H7 (cell line): ENCODE data around the gene FBXO9. TPM values are rescaled to one million over a fixed set of nuclear protein-coding genes. Genes with fewer than 3 reads are reported as not detected.
A peak's percentile ranks its signal among the peaks of the same experiment; 100 is the strongest.

ENCODE experiments used
- DNase-seq: peaks from one replicate; pipeline ENCODE4 v3.0.0; 2012
- H3K27me3 ChIP-seq: 2 replicates; pipeline ENCODE4 v1.6.0; 2011; ENCODE audit warnings: mild to moderate bottlenecking, low read length; ENCODE audit not compliant: control insufficient read depth, insufficient read depth
- H3K36me3 ChIP-seq: replicated peaks from 2 replicates; pipeline ENCODE4 v1.5.1; 2011; ENCODE audit warnings: low read length; ENCODE audit not compliant: control insufficient read depth, insufficient read depth
- H3K4me3 ChIP-seq: 2 replicates; pipeline ENCODE4 v1.5.1; 2011; ENCODE audit warnings: low read depth, mild to moderate bottlenecking, control low read depth, low read length, moderate library complexity; ENCODE audit not compliant: insufficient read depth
- total RNA-seq: library from RNA; depleted of rRNA; stranded (reverse); fragments of >200 nt; shearing (Covaris generic); gene quantifications from 2 replicates; pipeline ENCODE4 v1.2.3, GENCODE V29; 2014

FBXO9 gene
- total RNA-seq, 1 experiment from 2014 or later: 21.8 TPM

DNA sequence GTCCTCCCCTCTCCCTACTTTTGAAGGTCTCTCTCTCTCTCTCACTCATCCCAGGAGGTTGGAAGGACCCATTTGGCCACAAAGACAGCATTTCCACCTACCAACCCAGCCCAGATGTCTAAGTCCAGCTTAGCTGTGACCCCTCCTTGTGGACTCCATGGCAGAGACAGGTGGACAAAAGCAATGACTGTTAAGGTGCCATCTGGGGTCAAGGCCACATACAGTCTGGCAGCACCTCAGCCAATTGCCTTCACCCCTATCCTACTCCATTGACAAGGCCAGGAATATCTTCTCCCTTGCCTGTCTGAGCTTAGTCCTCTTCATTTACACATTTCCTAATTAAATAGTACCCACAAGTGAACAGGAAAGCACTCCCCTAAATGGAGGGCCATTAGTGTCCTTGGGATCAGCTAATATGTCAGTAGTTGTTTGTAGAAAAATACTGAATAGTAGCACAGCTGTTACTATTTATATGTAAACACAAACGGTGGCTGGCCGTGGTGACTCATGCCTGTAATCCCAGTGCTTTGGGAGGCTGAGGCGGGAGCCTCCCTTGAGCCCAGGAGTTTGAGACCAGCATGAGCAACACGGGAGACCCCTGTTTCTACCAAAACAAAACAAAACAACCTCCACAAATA is 54.7 kb downstream of the FBXO9 start:
- Histone ChIP-seq H3K27me3 (no peaks in the 10 kb centered on the region), H3K4me3 (no peak overlapping the region), H3K36me3 (no peaks in the 10 kb centered on the region)
- peak; percentile 21 for DNase-seq

DNA sequence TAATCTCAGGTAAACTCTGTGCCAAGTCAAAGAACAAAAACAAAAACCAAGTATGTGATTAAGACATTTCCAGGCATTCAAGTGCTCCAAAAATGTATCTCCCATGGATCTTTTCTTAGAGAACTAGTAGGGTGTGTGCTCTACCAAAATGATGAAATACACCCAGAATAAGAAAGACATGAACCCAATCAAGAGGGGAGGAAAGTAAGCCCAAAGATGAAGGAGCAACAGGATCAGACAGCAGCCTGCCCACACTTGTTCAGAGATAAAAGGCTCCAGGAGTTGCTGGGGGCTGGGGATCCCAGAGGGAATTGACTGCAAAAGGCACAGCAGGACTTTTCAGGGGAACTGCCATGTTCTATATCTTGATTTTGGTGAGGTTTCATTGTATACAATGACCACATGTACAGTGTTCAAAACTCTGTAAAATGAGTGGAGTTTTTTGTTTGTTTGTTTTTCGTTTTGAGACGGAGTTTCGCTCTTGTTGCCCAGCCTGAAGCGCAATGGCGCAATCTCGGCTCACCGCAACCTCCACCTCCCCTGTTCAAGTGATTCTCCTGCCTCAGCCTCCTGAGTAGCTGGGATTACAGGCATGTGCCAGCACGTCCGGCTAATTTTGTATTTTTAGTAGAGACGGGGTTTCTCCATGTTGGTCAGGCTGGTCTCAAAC is 59.1 kb downstream of the FBXO9 start:
- H3K27me3 ChIP-seq: no peaks in the 10 kb centered on the region
- DNase-seq: no peak
- H3K36me3 ChIP-seq: no peaks in the 10 kb centered on the region
- H3K4me3 ChIP-seq: no peak overlapping the region

DNA sequence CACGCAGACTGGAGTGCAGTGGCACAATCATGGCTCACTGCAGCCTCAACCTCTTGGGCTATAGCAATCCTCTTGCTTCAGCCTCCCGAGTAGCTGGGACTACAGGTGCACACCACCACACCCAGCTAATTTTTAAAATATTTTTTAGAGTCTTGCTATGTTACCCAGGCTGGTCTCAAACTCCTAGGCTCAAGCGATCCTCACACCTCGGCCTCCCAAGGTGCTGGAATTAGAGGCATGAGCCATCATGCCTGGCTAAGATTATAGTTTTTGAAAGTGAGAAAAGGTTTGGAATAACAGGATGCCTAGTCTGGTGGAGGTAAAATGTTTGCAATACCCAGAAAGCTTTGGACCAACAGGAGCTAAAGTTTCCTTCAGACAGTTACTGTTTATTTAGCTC is 60.1 kb downstream of the FBXO9 start:
- DNase-seq: no peak
- Histone ChIP-seq H3K27me3 (no peaks in the 10 kb centered on the region), H3K36me3 (no peaks in the 10 kb centered on the region), H3K4me3 (no peak overlapping the region)

DNA sequence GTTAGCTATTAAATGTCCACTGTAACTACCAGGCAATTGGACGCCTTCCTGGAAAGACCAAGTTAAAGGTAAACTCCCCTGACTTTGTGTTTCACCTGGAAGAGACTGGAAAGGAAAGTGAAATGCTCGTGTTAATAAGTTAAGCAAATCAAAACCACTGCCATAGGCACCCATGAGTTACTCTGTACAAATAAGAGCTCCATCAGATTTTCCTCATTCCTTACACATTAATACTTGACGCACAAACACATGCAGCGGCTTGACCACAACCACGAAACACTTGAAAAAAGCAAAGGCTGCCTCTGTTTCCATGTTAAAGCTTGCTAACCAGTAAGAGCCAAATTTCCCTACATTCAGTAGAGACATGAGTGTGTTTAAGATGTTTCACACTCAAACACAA is 63.6 kb downstream of the FBXO9 start:
- Histone ChIP-seq H3K27me3 (no peaks in the 10 kb centered on the region), H3K4me3 (no peak overlapping the region), H3K36me3 (no peaks in the 10 kb centered on the region)
- DNase-seq: no peak

DNA sequence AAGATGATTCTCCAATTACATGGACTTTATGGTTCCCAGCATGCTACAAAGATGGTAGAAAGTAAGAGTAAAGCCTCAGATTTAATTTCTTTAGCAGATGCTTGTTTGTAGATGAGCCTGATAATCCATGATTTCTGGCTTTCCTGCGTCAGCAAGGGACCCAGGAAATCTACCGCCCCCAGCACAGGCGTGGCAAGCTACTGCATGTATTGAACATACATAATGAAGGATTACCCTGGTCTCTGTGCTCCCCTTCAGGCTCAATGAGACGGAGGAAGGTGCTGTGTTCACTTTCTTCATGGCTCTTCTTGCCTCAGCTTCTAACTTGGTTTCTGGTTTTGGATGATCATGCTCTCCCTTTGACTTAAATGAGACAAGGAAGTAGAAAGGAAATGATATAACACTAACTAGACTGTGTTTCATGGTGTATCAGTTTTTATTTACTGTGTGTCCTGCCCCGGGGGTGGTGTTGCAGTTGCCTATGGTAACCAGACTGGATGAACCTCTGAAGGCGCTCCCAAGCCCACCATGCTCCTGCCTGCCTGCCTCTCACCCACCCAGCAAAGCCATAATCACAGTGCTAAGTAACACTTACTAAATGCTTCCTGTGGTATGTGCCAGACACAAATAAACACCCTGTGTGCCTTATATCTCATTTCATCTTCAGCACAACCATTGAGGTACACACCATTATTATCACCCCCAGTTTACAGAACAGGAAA is 65.5 kb downstream of the FBXO9 start:
- H3K27me3 ChIP-seq: no peaks in the 10 kb centered on the region
- H3K36me3 ChIP-seq: no peaks in the 10 kb centered on the region
- no peak overlapping the region for H3K4me3 ChIP-seq
- no peak for DNase-seq

DNA sequence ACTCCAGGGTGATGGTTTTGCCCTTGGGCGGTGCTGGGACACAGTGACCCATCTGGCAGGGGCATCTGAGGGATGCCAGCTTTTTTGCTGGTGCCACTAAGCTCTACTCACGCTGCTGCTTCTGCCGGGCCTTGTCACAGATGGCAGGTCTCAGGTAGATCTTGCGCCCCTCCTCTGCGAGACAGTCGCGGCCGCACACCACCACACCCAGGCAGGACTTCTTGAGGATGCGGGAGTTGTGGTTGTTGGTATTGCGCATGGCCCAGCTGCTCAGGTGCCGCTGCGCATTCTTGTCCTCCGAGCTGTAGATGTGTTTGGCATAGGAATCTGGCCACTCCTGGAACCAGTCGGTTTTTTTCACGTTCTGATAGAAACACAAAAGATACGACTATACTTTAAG is 68.8 kb downstream of the FBXO9 start:
- no peaks in the 10 kb centered on the region for H3K27me3 ChIP-seq
- no peak for DNase-seq
- H3K36me3 ChIP-seq: no peaks in the 10 kb centered on the region

DNA sequence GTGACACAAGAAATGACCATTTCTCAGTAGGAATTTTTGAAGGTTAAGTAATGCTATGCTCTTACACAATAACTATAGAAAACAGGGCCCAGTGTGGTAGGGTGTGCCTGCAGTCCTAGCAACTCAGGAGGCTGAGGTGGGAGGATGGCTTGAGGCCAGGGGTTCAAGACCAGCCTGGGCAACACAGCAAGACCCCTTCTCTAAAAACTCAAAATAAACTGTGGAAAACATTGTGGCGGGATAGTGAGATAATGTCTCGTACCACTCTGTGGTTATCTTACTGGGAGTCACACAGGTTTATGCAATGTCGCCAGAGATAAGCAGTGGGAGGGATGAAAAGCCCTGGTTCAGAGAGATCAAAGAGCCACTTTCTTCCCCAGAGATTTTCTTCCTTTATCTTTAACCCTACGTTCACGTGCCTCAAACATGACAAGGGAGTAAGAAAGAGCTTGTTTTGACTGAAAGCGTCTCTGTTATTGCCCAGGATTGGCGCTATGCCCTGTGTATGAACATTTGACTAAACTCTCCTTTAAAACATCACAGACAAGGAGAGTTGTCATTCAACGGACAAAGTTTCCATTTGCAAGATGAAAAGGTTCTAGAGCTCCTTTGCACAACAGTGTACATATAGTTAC is 69.5 kb downstream of the FBXO9 start:
- H3K4me3 ChIP-seq: no peak overlapping the region
- H3K27me3 ChIP-seq: no peaks in the 10 kb centered on the region
- H3K36me3 ChIP-seq: no peaks in the 10 kb centered on the region
- DNase-seq: no peak

More for the DNA sequence above, 68.8 kb downstream of the FBXO9 start:
- H3K4me3 ChIP-seq: no peak overlapping the region

DNA sequence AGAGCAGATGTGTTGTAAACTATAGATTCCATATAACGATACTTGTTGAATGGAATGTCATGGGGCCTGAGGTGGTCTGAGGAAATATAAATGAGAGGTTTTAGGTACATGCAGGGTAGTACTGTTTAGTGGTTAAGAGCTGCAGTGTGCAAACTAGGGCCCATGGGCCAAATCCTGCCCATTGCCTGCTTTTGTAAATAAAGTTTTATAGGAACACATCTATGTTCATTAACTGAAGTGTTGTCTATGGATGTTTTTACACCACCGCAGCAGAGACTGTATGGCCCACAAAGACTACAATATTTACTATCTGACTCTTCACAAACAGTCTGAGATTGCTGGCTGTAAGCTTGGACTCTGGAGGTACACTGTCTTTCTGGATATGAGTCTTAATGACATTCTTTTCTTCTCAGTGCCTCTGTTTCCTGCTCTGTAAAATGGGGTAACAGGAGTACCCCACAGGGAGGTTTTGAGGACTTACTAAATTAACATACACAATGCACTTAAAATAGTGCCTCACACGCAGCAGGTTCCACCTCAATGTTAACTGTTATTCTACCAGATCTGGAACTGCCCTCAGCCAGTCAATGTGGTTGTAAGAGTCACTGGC is 70.9 kb downstream of the FBXO9 start:
- Histone ChIP-seq H3K4me3 (no peak overlapping the region), H3K27me3 (no peaks in the 10 kb centered on the region), H3K36me3 (no peaks in the 10 kb centered on the region)
- no peak for DNase-seq

DNA sequence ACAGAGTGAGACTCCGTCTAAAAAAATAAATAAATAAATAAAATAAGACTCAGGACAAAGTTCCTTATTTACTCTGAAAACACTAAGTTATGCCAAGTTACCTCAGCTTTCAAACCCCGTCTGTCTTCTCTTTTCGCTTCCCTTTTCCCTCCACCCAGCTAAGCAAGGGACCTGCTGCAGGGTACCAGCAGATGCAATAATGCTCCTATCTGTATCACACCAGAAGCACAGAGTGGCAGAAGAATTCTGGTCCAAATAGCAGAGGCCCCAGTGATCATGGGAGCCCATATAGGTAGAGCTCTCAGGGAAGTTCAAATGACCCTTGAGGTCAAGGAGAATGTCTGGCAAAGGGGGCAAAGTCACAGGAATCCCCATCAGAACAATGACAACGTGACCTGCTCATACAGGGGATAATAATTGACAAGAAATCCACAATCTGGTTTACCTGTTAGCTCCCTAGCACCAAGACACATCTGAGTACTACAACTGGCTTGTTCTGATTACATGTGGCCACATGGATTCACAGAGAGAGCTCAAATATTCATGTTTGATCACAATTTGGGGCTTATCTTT is 74.7 kb downstream of the FBXO9 start:
- no peak for DNase-seq
- H3K4me3 ChIP-seq: no peak overlapping the region
- H3K27me3 ChIP-seq: no peaks in the 10 kb centered on the region
- no peaks in the 10 kb centered on the region for H3K36me3 ChIP-seq

DNA sequence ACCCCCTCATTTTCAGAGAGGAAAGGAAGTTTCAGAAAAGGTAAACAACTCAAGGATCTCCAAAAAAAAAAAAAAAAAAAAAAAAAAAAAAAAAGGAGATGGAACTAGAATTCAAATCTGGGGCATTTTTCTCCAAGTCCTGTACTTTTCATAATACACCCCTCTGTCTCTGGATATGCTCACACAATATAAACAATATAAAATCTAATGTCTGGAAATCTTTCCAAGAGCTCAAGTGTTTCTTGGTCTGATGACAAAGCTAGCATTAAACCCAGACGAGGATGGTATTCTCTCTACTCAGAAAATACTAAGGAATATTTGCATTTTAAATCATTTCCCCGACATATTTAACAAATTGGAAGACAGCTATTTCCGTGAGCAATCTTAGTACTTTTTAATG is 77.6 kb downstream of the FBXO9 start:
- H3K27me3 ChIP-seq: no peaks in the 10 kb centered on the region
- DNase-seq: no peak
- no peak overlapping the region for H3K4me3 ChIP-seq
- H3K36me3 ChIP-seq: no peaks in the 10 kb centered on the region

DNA sequence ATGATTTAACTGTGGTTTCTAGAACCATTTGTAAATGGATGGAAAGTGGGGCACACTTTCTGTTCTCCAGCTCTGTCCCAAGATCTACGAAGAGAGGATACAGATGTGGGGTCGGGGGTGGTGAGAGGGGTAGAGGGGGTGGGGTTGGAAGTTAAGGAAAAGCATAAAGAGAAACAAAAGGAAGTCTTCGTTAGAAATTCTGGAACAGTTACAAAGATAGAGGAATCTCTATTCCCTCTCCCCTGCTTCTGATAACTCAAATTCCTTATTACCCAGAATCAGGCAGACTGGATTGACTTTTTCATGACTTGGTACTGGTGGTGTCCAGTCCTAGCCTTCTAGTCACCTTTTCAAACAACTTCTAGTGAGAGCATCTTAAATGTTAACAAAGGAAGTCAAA is 78.5 kb downstream of the FBXO9 start:
- H3K27me3 ChIP-seq: no peaks in the 10 kb centered on the region
- no peaks in the 10 kb centered on the region for H3K36me3 ChIP-seq
- no peak for DNase-seq
- no peak overlapping the region for H3K4me3 ChIP-seq

DNA sequence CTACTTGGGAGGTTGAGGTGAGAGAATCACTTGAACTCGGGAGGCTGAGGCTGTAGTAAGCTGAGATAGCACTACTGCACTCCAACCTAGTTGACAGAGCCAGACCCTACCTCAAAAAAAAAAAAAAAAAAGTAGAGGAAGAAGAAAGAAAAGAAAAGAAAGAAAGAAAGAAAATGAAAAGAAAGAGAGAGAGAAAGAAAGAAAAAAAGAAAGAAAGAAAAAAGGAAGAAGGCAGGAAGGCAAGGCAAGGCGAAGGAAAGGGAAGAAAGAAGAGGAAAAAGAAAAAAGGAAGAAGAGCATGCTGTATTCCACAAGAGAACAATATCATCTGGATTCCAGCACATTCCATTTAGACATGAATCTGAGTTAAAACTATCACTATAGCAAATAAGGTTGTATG is 79.6 kb downstream of the FBXO9 start:
- no peaks in the 10 kb centered on the region for H3K36me3 ChIP-seq
- no peak for DNase-seq
- H3K27me3 ChIP-seq: no peaks in the 10 kb centered on the region
- no peak overlapping the region for H3K4me3 ChIP-seq

DNA sequence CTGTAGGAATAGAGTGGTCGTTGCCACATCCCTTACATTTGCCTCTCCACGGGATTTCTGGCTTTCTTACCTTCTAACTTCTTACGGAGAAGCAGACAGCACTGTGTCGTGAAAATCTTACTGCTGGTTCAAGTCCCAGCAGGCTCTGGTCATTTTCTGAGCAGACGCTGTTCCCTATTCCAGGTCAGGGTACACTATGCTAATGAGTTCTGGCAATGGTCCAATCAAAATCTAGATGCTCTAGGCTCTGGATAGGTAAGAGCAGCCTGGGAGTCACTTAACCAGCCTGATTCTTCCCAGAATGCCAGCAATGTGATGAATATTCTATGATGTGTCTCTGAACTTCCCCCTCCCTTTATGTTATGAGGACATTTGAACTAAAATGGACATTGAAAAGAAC is 83.5 kb downstream of the FBXO9 start, which contains the start of gene GCM1:
GCM1 (minus strand) TSS at position 158 of the 400 bp plus-strand sequence. CDS start 3,209 bp downstream, outside the sequence.
- no peak for DNase-seq
- H3K27me3 ChIP-seq: no peaks in the 10 kb centered on the region
- H3K36me3 ChIP-seq: no peaks in the 10 kb centered on the region
- H3K4me3 ChIP-seq: no peak within 1 kb of the TSS
